ENCODE results near the gene ABRAXAS1. TPM values are rescaled to one million over a fixed set of nuclear protein-coding genes. Genes with fewer than 3 reads are reported as not detected.

The ABRAXAS1 gene
- total and polyA plus RNA-seq, 2 donors (not counting 1 experiment from before 2014, with no cell fraction given) = 5.4 to 38.4 TPM

DNA sequence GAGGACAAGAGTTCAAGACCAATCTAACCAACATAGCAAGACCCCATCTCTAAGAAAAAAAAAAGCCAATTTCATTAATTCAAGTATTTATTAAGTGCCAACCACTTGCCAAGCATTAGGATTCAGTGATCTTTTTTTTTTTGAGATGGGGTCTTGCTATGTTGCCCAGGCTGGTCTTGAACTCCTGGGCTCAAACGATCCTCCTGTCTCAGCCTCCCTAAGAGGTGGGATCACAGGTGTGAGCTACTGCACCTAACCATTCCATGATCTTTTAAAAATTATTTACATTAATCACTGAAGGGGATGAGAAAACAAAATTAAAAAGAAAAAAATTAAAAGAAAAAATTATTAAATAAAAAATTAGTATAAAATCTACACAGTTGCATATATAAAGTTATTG, 53.7 kb downstream of the ABRAXAS1 start:
- intact Hi-C loops (cut with micrococcal nuclease) = no loop called here
- H3K27me3 Mint-ChIP-seq = no peaks in the 10 kb centered on the region
- Histone ChIP-seq H3K4me1 (ENCODE audit: control insufficient read depth in 2 of 2, insufficient read depth in 2 of 2, low read length in 2 of 2) (no peaks in the 10 kb centered on the region), H3K27me3 (replicated peaks in 1 of 4; ENCODE audit: control extremely low read depth in 1 of 4, control insufficient read depth in 3 of 4, insufficient read depth in 4 of 4, low read length in 3 of 4) (no peaks in the 10 kb centered on the region), H3K36me3 (replicated peaks in 1 of 2; ENCODE audit: control extremely low read depth in 1 of 2, control insufficient read depth in 1 of 2, extremely low read depth in 1 of 2, insufficient read depth in 2 of 2, low read length in 1 of 2) (peaks cover 7 to 44% of the 10 kb centered on the region in 2 experiments), H3K4me2 (replicated peaks; ENCODE audit: low read depth, low read length, poor library complexity, severe bottlenecking) (no peak overlapping the region), H3K27ac (ENCODE audit: low read length in 2 of 2) (no peak overlapping the region), H3K4me3 (ENCODE audit: control extremely low read depth in 1 of 5, extremely low read depth in 1 of 5, insufficient read depth in 1 of 5, low read depth in 2 of 5, low read length in 4 of 5) (no peak overlapping the region), H3K9me3 (ENCODE audit: control extremely low read depth in 1 of 3, control insufficient read depth in 2 of 3, insufficient read depth in 1 of 3, low read length in 2 of 3) (no peaks in the 10 kb centered on the region), H2AFZ (ENCODE audit: insufficient read depth, low read depth, low read length, poor library complexity, severe bottlenecking) (no peak overlapping the region), H3K9ac (ENCODE audit: low read length) (no peak overlapping the region), H3K79me2 (ENCODE audit: control insufficient read depth, insufficient read depth, low read length) (peaks cover 7% of the 10 kb centered on the region), H4K20me1 (ENCODE audit: control insufficient read depth, insufficient read depth, low read length, poor library complexity, severe bottlenecking) (no peaks in the 10 kb centered on the region)
- ATAC-seq (ENCODE audit: low read depth) = no peak
- CTCF ChIA-PET = no interaction called here
- TF ChIP-seq, protein P1, sequence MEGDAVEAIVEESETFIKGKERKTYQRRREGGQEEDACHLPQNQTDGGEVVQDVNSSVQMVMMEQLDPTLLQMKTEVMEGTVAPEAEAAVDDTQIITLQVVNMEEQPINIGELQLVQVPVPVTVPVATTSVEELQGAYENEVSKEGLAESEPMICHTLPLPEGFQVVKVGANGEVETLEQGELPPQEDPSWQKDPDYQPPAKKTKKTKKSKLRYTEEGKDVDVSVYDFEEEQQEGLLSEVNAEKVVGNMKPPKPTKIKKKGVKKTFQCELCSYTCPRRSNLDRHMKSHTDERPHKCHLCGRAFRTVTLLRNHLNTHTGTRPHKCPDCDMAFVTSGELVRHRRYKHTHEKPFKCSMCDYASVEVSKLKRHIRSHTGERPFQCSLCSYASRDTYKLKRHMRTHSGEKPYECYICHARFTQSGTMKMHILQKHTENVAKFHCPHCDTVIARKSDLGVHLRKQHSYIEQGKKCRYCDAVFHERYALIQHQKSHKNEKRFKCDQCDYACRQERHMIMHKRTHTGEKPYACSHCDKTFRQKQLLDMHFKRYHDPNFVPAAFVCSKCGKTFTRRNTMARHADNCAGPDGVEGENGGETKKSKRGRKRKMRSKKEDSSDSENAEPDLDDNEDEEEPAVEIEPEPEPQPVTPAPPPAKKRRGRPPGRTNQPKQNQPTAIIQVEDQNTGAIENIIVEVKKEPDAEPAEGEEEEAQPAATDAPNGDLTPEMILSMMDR (IDR thresholded peaks at IDR 0.05) = no peak
- no peak for TF ChIP-seq EZH2 (IDR thresholded peaks at IDR 0.05; ENCODE audit: borderline replicate concordance, insufficient read depth, low read depth, low read length, poor library complexity, severe bottlenecking)
- no peak overlapping the region for H3K4me3 Mint-ChIP-seq
- H3K9me3 Mint-ChIP-seq (ENCODE audit: insufficient read depth) = no peaks in the 10 kb centered on the region
- no CpG with 5 or more reads among the region's 1 CpG for WGBS (ENCODE audit: insufficient coverage)
- no peaks in the 10 kb centered on the region for H3K4me1 Mint-ChIP-seq
- DNase-seq = no peak
- no peak overlapping the region for H3K27ac Mint-ChIP-seq
- POLR2A ChIA-PET = no interaction called here

DNA sequence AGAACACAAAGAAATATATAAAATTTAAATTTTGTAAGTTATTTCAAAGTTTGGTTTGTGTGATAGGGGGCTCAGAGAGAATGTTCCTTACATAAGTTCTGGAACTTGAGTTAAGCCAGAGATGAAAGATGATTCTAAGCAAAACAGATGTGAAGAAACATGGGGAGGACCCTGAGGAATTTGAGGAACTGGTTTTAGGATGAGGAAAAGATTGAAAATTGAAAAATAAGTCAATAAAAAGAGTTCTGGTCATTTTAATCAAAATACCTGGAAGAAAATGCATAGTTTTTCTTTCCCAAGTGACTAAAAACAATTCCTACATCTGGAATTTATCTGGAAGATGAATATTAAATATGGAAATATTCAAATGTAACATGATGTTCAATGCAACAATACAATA, 66.7 kb downstream of the ABRAXAS1 start:
- no peak overlapping the region for H3K4me2 ChIP-seq (replicated peaks; ENCODE audit: low read depth, low read length, poor library complexity, severe bottlenecking)
- no peak overlapping the region for H3K27ac Mint-ChIP-seq
- ChIA-PET CTCF (interaction anchor here (1.1 to 1.3 kb wide), 2 partner anchors 9 to 11 kb away, joined by 3 read pairs; no protein-coding TSS in a partner anchor), POLR2A (no interaction called here)
- TF ChIP-seq EZH2 (IDR thresholded peaks at IDR 0.05; ENCODE audit: borderline replicate concordance, insufficient read depth, low read depth, low read length, poor library complexity, severe bottlenecking) = no peak
- TF ChIP-seq, protein P1 (IDR thresholded peaks at IDR 0.05) = no peak
- no peak overlapping the region for H3K9ac ChIP-seq (ENCODE audit: low read length)
- H3K9me3 ChIP-seq (ENCODE audit: control extremely low read depth in 1 of 3, control insufficient read depth in 2 of 3, insufficient read depth in 1 of 3, low read length in 2 of 3) = no peaks in the 10 kb centered on the region
- H3K36me3 ChIP-seq (replicated peaks in 1 of 2; ENCODE audit: control extremely low read depth in 1 of 2, control insufficient read depth in 1 of 2, extremely low read depth in 1 of 2, insufficient read depth in 2 of 2, low read length in 1 of 2) = peaks cover 8 to 67% of the 10 kb centered on the region in 2 experiments
- H3K4me1 ChIP-seq (ENCODE audit: control insufficient read depth in 2 of 2, insufficient read depth in 2 of 2, low read length in 2 of 2) = no peaks in the 10 kb centered on the region
- ATAC-seq (ENCODE audit: low read depth) (no peak), DNase-seq (no peak)
- H3K27me3 Mint-ChIP-seq = no peaks in the 10 kb centered on the region
- no peak overlapping the region for H3K4me3 ChIP-seq (ENCODE audit: control extremely low read depth in 1 of 5, extremely low read depth in 1 of 5, insufficient read depth in 1 of 5, low read depth in 2 of 5, low read length in 4 of 5)
- intact Hi-C loops (cut with micrococcal nuclease) = no loop called here
- no peak overlapping the region for H3K27ac ChIP-seq (ENCODE audit: low read length in 2 of 2)
- H3K4me3 Mint-ChIP-seq = no peak overlapping the region
- H3K4me1 Mint-ChIP-seq = no peaks in the 10 kb centered on the region
- H4K20me1 ChIP-seq (ENCODE audit: control insufficient read depth, insufficient read depth, low read length, poor library complexity, severe bottlenecking) = no peaks in the 10 kb centered on the region
- H2AFZ ChIP-seq (ENCODE audit: insufficient read depth, low read depth, low read length, poor library complexity, severe bottlenecking) = no peak overlapping the region
- no peaks in the 10 kb centered on the region for H3K9me3 Mint-ChIP-seq (ENCODE audit: insufficient read depth)
- H3K27me3 ChIP-seq (replicated peaks in 1 of 4; ENCODE audit: control extremely low read depth in 1 of 4, control insufficient read depth in 3 of 4, insufficient read depth in 4 of 4, low read length in 3 of 4) = no peaks in the 10 kb centered on the region
- H3K79me2 ChIP-seq (ENCODE audit: control insufficient read depth, insufficient read depth, low read length) = no peaks in the 10 kb centered on the region
